Upper lobe of left lung (tissue), 6 donors: Measurements from ENCODE around the gene ATP11C. TPM values are rescaled to one million over a fixed set of nuclear protein-coding genes. Genes with fewer than 3 reads are reported as not detected.
"Not testable (repeated sequence)": the region's sequence is repeated elsewhere in the genome, so short reads cannot be mapped to it uniquely, and the experiment has no call there.

Source experiments
- ATAC-seq, 2 donors: fragments of 200-7000 bp; cut with Tn5 transposase; one replicate each; pipeline ENCODE4 v1.9.1; 2022; ENCODE audit warnings: mild to moderate bottlenecking in 2 of 2, moderate library complexity in 2 of 2; ENCODE audit not compliant: low FRiP score in 2 of 2
- DNase-seq, 2 donors: peaks; one replicate each; pipeline ENCODE4 v3.0.0-alpha.2; 2019 to 2020
- H3K27ac ChIP-seq, 4 donors: fragments of 200-600 bp; sonication (generic); one replicate each; pipeline ENCODE4 v1.5.1; 2016 to 2019
- H3K27me3 ChIP-seq, 4 donors: fragments of 200-600 bp; sonication (generic); one replicate each; pipeline ENCODE4 v1.5.1; 2017 to 2019
- H3K36me3 ChIP-seq, 4 donors: fragments of 200-600 bp; sonication (generic); one replicate each; pipeline ENCODE4 v1.5.1; 2016 to 2019
- H3K4me1 ChIP-seq, 4 donors: fragments of 200-600 bp; sonication (generic); one replicate each; pipeline ENCODE4 v1.5.1; 2018 to 2019
- H3K4me3 ChIP-seq, 4 donors: fragments of 200-600 bp; sonication (generic); one replicate each; pipeline ENCODE4 v1.5.1; 2017 to 2019; ENCODE audit warnings: mild to moderate bottlenecking in 2 of 4, moderate library complexity in 1 of 4
- H3K9me3 ChIP-seq, 4 donors: fragments of 200-600 bp; sonication (generic); one replicate each; pipeline ENCODE4 v1.5.1; 2018 to 2019
- CTCF ChIP-seq, 6 experiments: fragments of 450-650 bp in 4 of 6; fragments of 200-600 bp in 2 of 6; sonication (generic) in 2 of 6; IDR thresholded peaks; one replicate each; pipeline ENCODE4 v1.5.1; 2016 to 2019; ENCODE audit warnings: antibody characterized with exemption in 6 of 6
- EP300 ChIP-seq, 4 donors: sonication (generic); formaldehyde crosslinking; IDR thresholded peaks; one replicate each; pipeline ENCODE4 v1.5.1; 2017; ENCODE audit warnings: antibody characterized with exemption in 4 of 4, control low read depth in 2 of 4
- POLR2A ChIP-seq, 4 donors: fragments of 450-650 bp; IDR thresholded peaks; one replicate each; pipeline ENCODE4 v1.5.1; 2016 to 2017; ENCODE audit warnings: antibody characterized with exemption in 4 of 4, mild to moderate bottlenecking in 2 of 4
- POLR2AphosphoS5 ChIP-seq, 2 donors: sonication (generic); formaldehyde crosslinking; IDR thresholded peaks; one replicate each; pipeline ENCODE4 v1.5.1; 2017; ENCODE audit warnings: antibody characterized with exemption in 2 of 2
- WGBS, 2 donors: methylation state at CpG; one replicate each; pipeline ENCODE4 v1.1.5; 2017 to 2018; 5-methylcytosine and 5-hydroxymethylcytosine counted together
- small RNA-seq, 4 donors: library from RNA; depleted of rRNA; stranded (forward); fragments of <200 nt; gene quantifications; one replicate each; pipeline ENCODE3, GENCODE V24; 2016
- total RNA-seq, 6 donors: library from RNA; depleted of rRNA in 4 of 6; stranded (reverse); fragments of >200 nt in 4 of 6; gene quantifications; one replicate each; pipeline versions ENCODE4 v1.1.0 to v1.2.1, GENCODE V29; 2016 to 2021
- donor health status: DM: no; HTN: no; CAD: no; lungs with moderate emphysema.
- donor health status: DM: no; HTN: yes; CAD: no; lungs with severe emphysema.

The ATP11C gene
- total RNA-seq, 6 donors from 2014 or later: 9.5 to 24.4 (median 15.1) TPM

GRCh38 chrX:139691843-139692505 is 240.9 kb downstream of the ATP11C start:
- Histone ChIP-seq H3K4me1 (peaks cover 0 to 14% (median 6%) of the 10 kb centered on the region in 4 donors), H3K4me3 (peak overlapping the region in 3 of 4 donors; percentile 18 to 41 (median 36)), H3K9me3 (no peaks in the 10 kb centered on the region), H3K27me3 (peaks cover 0 to 15% (median 0%) of the 10 kb centered on the region in 4 donors), H3K36me3 (no peaks in the 10 kb centered on the region), H3K27ac (no peak overlapping the region)
- peak in 1 of 2 donors; percentile 64 for DNase-seq
- TF ChIP-seq CTCF (IDR thresholded peaks at IDR 0.05): no peak
- TF ChIP-seq EP300 (IDR thresholded peaks at IDR 0.05): no peak
- no peak for TF ChIP-seq POLR2A (IDR thresholded peaks at IDR 0.05)
- TF ChIP-seq POLR2AphosphoS5 (IDR thresholded peaks at IDR 0.05): no peak
- 0 to 32% methylated on average over 1 to 33 of the region's 52 CpGs for WGBS, 2 donors
- ATAC-seq: peak in 1 of 2 donors; percentile 34

GRCh38 chrX:139691493-139691842 is 241.4 kb downstream of the ATP11C start:
- H3K27me3 ChIP-seq: peaks cover 0 to 15% (median 0%) of the 10 kb centered on the region in 4 donors

DNA sequence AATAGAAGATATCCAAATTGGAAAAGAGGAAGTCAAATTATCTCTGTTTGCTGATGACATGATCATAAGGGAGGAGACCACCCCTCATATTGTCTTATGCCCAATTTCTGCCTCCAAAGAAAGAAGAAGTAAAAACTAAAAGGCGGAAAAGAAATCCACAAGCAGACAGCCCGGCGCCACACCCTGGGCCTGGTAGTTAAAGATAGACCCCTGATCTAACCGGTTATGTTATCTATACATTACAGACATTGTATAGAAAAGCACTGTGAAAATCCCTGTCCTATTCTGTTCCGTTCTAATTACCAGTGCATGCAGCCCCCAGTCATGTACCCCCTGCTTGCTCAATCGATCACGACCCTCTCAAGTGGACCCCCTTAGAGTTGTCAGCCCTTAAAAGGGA is 247.7 kb downstream of the ATP11C start:
- 86 to 96% methylated on average over 7 of the region's 7 CpGs for WGBS, 2 donors
- ATAC-seq, DNase-seq, H3K36me3 ChIP-seq, H3K9me3 ChIP-seq, H3K27ac ChIP-seq, H3K4me1 ChIP-seq, H3K4me3 ChIP-seq, H3K27me3 ChIP-seq: not testable (repeated sequence)

More at GRCh38 chrX:139691493-139691842, 241.4 kb downstream of the ATP11C start:
- Histone ChIP-seq H3K36me3 (no peaks in the 10 kb centered on the region), H3K9me3 (no peaks in the 10 kb centered on the region), H3K4me3 (peak overlapping the region in 3 of 4 donors; percentile 18 to 41 (median 36)), H3K27ac (no peak overlapping the region), H3K4me1 (peaks cover 0 to 14% (median 6%) of the 10 kb centered on the region in 4 donors)
- DNase-seq (peak in 1 of 2 donors; percentile 42), ATAC-seq (no peak)
- TF ChIP-seq CTCF (IDR thresholded peaks at IDR 0.05) (no peak), EP300 (IDR thresholded peaks at IDR 0.05) (no peak), POLR2AphosphoS5 (IDR thresholded peaks at IDR 0.05) (no peak), POLR2A (IDR thresholded peaks at IDR 0.05) (no peak)
- WGBS, 2 donors: 2 to 33% methylated on average over 9 to 20 of the region's 23 CpGs

DNA sequence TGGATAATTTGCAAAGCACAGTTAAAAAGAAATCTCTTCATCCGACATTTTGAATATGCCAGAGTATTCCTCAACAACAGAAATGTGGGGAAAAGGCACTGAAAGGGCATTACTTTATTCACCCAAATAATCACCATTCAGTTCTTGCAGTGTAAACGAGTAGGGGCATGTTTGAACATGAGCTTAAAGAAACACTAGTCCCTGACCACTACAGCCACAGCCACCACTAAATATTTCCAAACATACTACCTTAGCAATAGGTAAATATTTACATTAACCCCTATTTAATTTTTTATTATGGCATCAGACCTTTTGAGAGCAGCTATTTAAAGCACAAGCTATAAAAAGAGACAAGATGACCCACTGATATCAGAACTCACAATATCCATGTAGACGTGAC is 252.5 kb downstream of the ATP11C start:
- Histone ChIP-seq H3K4me1 (no peaks in the 10 kb centered on the region), H3K4me3 (no peak overlapping the region), H3K9me3 (peaks cover 0 to 4% (median 0%) of the 10 kb centered on the region in 4 donors), H3K27me3 (no peaks in the 10 kb centered on the region), H3K27ac (no peak overlapping the region), H3K36me3 (no peaks in the 10 kb centered on the region)
- DNase-seq: no peak
- TF ChIP-seq CTCF (IDR thresholded peaks at IDR 0.05): no peak
- TF ChIP-seq POLR2AphosphoS5 (IDR thresholded peaks at IDR 0.05): no peak
- TF ChIP-seq POLR2A (IDR thresholded peaks at IDR 0.05): no peak
- TF ChIP-seq EP300 (IDR thresholded peaks at IDR 0.05): no peak
- 54 to 86% methylated on average over 3 of the region's 3 CpGs for WGBS, 2 donors
- ATAC-seq: no peak

Small RNA genes lying within 50 kb of the gene (small RNA-seq; reads per million reads assigned to genes)
- gene MIR505 (1.1 to 6.9 (median 2.0) reads per million in 4 donors), gene RF00425 (0 reads per million in 4 donors), gene RF01210 (0 reads per million in 4 donors), gene RNU6ATAC23P (0 reads per million in 4 donors)

Other genes starting within 250 kb of the ATP11C start
- gene MCF2, start 224.9 kb downstream of the ATP11C start, total RNA-seq: under 1 TPM in 3 of 6 donors, not detected in 3; 0.11 to 0.49 (median 0.20) TPM
- not detected for gene CXorf66, start 32.5 kb upstream of the ATP11C start, total RNA-seq